NCI-H748 treated with DMSO at 0.1 percent for 48 hours (cell line): ENCODE measurements around the gene PELI2.

Source experiments
- DNase-seq: peaks from one replicate; lab custom pipeline; 2025; lab: John Stamatoyannopoulos, UW

Gene PELI2

DNA sequence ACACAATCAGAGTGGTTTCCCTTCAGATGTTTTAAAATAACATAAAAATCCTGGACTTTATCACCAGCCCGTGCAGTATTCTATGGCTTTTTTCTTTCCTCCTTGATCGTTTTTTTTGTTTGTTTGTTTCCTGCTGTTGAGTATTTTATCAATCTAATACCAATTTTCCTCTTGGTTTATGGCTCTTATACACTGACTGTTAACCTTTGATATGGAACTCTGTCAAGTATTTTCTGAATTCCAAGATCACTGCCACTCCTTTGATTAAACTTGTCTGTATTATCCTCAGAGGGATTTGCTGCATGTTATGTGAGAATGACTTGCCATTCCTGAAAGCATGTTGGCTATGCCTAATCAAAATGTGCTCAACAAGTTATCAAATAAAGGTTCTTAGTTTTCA, 88.4 kb downstream of the PELI2 start:
- no peak for DNase-seq

DNA sequence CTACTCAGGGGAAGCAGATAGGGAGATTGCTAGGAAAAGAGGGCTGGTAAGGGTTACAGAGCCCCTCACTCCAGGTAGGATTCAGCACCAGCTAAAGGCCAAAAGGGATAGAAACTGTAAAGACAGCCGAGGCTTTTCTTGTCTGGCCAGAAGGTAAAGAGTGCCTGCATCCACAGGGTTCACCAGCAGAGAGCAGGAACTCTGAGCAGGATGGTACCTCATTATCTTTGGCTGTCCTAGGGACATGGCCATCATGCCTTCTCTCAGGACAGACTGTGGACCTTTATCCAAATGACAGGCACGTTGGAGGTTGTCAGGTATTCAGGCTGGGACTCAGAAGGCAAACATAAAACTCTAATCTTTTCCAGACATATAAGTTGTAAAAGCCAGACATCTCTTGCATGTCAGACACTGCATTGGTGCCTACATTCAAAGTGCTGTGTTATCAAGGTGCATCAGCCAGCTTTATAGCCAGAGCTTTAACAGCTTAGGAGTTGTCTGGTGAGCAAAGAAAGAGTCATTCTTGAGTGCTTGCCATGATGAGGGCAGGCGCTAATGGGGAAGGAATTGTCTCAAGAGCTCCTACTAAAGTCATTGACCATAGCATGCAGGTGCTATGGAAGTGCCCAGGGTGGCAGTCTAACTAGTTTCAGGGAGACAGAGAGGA, 89.5 kb downstream of the PELI2 start:
- DNase-seq, result no peak

DNA sequence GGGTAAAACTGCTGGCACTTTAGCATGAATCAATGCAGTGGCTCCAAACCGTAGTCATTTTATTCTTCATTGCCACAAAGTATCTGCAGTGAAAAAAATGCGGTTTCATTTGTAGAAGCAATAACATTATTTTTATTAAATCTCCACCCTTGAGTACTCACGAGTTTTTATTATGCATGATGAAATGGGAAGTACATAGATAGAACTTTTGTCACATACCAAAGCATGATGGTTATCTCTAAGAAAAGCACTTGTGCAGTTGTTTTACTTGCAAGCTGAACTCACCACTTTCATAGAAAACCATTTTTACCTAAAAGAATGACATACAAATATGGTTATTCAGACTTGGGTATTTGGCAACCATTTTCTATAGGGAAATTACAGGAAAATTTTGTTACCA, 90.3 kb downstream of the PELI2 start:
- DNase-seq, result no peak

- no peak for DNase-seq
These were observed 92.4 kb downstream of the PELI2 start for GRCh38 chr14:56210571-56210970.

DNA sequence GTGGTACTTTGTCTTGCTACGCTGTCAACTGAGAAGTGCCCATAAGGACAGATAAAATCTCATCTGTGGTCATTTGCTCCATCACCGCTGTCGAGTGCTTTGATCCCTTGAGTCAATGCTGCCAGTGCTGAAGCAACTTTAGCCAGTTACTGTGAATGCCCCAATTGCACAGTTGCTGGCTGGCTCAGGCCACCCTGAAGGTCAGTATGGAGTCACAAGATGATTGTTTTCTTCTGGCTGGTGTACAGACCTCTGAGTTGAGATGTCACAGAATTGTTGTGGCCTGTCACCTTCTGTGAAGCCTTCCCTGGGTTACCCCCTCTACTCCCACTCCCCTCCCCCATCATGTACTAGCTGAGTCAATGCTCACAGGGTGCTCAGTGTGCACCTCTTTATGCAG, 92.9 kb downstream of the PELI2 start:
- DNase-seq, result no peak

GRCh38 chr14:56211844-56212243, 93.6 kb downstream of the PELI2 start:
- DNase-seq, result no peak

- no peak for DNase-seq
These were observed 94.3 kb downstream of the PELI2 start for GRCh38 chr14:56212521-56212920.

DNA sequence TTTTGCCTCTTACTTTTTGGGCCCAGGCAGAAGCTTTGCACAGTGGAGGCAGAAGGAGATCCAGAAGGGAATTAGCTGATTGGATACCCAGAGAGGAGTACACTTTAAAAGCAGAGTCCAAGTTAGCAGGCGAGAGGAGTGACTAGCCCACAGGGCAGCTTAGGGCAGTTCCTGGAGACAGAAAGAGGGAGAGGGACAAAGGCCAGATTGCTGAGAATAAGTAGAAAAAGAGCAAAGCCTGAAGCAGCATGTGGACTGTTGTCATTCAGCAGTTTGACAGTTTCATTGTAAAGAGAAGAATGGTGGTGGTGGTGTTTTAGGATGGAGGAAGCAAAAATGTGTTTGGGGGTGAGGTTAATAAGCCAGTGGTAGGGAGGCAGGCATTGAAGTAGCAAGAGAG, 95.1 kb downstream of the PELI2 start:
- DNase-seq, result no peak

DNA sequence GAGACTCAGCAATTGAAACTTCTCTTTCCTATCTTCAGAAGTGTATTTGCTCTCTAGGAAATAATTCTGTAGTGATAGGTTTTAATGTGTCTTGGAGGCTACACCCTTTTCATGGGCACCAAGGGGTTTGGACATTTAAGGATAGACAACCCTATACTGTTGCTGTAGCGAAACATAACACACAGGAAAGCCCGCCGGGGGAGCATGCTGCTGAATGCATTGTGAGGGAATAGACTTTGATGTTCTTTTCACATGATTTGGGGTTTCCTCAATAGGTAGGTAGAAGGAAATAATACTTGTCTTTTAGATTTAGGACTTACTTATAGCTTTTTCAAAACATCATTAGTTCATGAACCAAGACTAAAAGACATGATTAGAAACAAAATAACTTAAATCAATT, 97.0 kb downstream of the PELI2 start:
- DNase-seq, result no peak

- peak; percentile 58 for DNase-seq
These were observed 98.6 kb downstream of the PELI2 start for GRCh38 chr14:56216626-56217379.

GRCh38 chr14:56217380-56218045, 99.3 kb downstream of the PELI2 start:
- no peak for DNase-seq

- no peak for DNase-seq
These were observed 101.6 kb downstream of the PELI2 start for GRCh38 chr14:56219666-56220413.

DNA sequence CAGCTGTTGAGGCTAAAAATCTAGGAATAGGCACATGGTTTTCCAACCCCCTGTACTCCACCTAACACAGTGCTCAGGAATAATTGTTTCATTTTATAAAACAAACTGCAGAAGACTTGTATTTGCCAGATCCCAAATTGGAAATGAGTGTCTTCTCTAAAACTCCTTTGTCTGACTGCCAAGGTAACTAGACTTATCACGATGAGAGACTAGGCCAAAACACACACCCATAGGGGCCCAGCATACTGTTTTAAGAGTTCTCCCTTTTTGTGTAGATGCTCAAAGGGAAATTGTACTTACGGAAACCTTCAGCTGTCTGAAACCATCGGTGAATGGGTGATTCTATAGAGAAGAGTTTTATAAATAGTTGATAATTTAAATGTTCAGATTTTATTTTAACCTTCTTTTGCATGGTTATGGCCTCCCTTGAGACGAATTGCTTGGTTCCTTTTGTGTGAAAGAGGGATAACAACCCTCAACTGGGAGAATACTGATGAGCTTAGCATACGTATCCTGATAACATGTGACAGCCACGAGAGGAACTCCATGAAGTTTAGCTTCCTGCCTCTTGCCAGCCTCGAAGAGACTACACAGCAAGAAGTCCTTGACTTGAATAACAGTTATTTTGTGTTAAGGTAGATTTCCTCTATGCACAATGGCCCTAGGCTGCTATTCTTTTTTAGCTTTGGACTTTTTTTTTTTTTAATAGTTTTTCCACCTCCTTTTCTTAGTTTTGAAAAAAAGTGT, 103.3 kb downstream of the PELI2 start:
- no peak for DNase-seq

GRCh38 chr14:56224229-56224628, 106.0 kb downstream of the PELI2 start:
- no peak for DNase-seq

DNA sequence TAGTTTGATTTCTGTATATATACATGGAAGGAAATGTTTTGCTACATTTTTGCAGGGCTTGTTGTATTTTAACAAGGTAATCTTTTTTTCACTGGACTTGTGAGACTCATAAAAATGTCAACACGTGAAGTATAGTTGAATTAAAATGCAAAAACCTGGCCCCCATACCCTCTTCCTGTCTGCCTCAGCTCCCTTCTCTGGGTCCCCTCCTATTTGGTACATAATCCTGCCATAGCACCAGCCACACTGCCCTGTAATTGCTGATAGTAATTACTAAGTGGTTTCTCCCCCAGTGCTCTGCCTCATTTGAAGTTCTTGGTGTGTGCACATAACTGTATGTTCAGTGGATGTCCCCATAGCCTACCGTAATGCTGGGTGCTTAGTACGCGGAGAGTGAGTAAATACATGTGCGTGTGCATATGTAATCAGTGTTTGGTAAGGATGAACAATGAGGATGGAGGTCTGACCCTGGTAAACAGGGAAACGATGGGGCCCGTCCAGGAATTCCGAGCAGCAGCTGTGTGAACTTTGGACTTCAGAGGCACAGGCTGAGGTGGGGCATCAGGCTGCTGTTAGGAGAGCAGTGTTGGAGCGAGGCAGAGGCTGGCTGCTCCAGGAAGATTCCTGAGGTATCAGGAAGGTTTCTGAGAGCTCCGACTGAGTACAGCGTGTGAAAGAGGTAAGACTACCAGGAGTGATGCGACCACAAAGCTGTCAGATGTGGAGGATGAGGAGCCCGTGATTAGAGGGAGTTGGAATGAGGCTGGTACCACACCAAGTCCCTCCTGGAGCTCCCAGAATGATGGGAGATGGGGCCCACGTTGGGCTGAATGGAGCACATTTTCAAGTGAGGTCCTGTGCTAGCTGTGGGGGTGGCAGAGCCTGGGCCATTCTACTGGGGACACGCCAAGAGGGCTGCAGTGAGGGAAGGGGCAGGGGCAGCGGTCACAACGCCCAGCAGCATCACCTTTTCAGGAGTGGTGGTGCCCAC, 106.8 kb downstream of the PELI2 start:
- peak; percentile 24 for DNase-seq

GRCh38 chr14:56235388-56235787, 117.2 kb downstream of the PELI2 start:
- no peak for DNase-seq

DNA sequence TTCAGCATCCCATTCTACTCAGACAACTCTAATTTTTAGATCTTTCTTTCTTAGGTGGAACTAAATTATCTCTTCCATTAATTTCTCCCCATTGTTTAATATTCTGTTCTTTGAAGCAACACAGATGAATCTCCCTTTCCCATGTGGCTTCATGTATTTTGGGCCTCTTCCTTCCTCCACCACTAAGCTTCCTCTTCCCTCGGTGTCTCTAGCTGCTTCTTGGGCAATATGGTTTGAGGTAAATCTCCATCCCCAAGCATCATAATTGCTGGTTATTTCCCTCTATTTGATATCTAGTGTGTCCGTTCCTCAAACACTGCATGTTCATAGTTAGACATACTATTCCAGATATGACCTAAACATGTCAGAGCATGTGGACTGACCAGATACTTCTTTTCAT, 119.2 kb downstream of the PELI2 start:
- DNase-seq, result no peak

DNA sequence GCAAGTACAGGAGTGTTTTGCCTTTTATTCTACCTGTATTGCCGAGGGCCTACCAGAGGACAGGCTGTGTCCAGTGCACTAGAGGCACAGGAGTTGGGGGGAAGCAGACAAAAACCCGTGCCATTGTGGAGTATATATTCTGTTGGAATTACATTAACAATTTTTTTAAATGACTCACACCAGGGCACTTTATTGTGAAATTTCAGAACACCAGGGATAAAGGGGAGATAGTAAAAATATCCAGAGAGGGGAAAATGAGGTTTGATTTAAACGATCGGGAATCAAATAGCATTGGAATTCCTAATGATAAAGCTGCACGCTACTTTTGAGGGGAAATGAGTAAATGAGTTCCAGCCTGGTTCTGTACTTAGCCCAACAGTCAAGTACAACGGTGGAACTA, 123.2 kb downstream of the PELI2 start:
- DNase-seq, result no peak

DNA sequence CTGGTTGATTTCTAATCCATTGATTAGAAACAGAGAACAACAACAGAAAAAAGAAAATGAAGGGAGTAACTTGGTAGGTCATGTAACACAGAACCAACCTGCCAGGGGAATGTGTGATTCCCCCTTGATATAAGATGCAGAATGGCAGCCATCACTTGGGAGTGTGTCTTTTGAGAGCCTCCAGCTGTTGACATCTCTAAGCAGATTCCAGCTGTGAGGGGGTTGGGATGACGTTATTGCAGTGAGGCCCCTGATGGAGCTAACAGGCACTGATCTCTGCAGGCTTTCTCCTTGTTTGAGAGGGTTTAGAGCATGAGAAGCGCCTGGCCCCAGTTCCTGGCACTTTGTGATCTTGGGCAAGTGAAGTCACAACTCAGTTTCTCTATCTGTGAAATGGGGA, 124.9 kb downstream of the PELI2 start:
- DNase-seq, result no peak

DNA sequence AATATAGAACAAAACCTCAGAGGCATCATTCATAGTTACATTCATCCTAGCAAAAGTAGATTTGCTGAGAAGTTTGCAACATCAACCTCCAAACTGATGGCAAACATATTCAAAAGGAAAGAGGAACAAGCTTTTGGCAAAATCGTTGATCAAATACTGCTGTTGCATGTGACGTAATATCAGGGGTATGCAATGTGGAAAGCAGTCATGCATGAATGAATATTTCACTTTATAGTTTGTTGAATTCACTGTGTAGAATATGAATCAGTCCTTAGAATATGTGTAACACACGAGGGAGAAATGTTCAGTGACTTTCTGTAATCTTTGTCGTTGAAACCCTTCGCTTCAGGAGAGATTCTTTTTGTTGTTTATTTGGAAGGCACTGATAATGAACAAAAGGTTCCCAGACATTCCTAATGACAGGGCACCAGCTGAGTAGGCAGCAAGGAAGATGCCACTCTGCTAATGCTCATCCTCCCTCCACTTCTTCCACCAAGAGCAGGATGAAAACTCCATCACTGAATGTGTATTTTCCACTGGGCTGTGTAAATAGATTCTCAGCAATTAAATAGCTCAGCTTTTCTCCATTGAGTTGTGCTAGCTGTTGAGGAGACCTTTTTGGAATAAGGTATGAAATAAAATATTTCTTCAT, 126.1 kb downstream of the PELI2 start:
- no peak for DNase-seq
